Kidney (tissue), 14 donors: ENCODE results near the gene DACT3. TPM values are rescaled to one million over a fixed set of nuclear protein-coding genes. Genes with fewer than 3 reads are reported as not detected.

ENCODE experiments used
- DNase-seq, 5 donors: peaks; one replicate each; pipeline ENCODE4 v3.0.0-alpha.2; 2013 to 2020
- FAIRE-seq: peaks from 2 replicates; lab custom pipeline; 2012; peaks lifted over from hg19 to GRCh38; lab: Jason Lieb, UNC
- H3K27ac ChIP-seq, 2 donors: one replicate each; pipeline ENCODE4 v1.7.0; 2013; ENCODE audit warnings: low read depth in 2 of 2, low read length in 2 of 2, inconsistent platforms in 1 of 2
- H3K27me3 ChIP-seq: one replicate; pipeline ENCODE4 v1.7.1; 2013; ENCODE audit warnings: low read length, inconsistent platforms; ENCODE audit not compliant: control insufficient read depth, insufficient read depth
- H3K36me3 ChIP-seq, 3 donors: one replicate each; pipeline versions ENCODE4 v1.7.0 to v1.7.1; 2013; ENCODE audit warnings: low read length in 3 of 3, control low read depth in 1 of 3, inconsistent platforms in 1 of 3; ENCODE audit not compliant: insufficient read depth in 3 of 3, control insufficient read depth in 2 of 3
- H3K4me1 ChIP-seq, 3 donors: one replicate each; pipeline versions ENCODE4 v1.7.0 to v1.7.1; 2013; ENCODE audit warnings: low read length in 3 of 3, inconsistent platforms in 1 of 3, low read depth in 1 of 3; ENCODE audit not compliant: control insufficient read depth in 2 of 3, insufficient read depth in 2 of 3
- H3K4me3 ChIP-seq, 3 donors: one replicate each; pipeline versions ENCODE4 v1.7.0 to v1.8.1; 2013; ENCODE audit warnings: low read length in 3 of 3, control low read depth in 1 of 3, inconsistent platforms in 1 of 3
- H3K9ac ChIP-seq, 3 donors: one replicate each; pipeline versions ENCODE4 v1.7.0 to v1.7.1; 2013; ENCODE audit warnings: low read length in 3 of 3, control low read depth in 1 of 3, inconsistent platforms in 1 of 3
- H3K9me3 ChIP-seq, 3 donors: one replicate each; pipeline versions ENCODE4 v1.7.0 to v1.7.1; 2013; ENCODE audit warnings: low read length in 3 of 3, control low read depth in 1 of 3, inconsistent platforms in 1 of 3; ENCODE audit not compliant: control insufficient read depth in 2 of 3, insufficient read depth in 1 of 3
- CTCF ChIP-seq: IDR thresholded peaks from 3 replicates; pipeline ENCODE4 v1.5.1; 2012; ENCODE audit warnings: mild to moderate bottlenecking, moderate library complexity, borderline replicate concordance; ENCODE audit not compliant: insufficient read depth; ENCODE audit errors: extremely low read depth
- intact Hi-C: fragments of 100-400 bp; cut with DNase I; formaldehyde crosslinking; loops from one replicate; pipeline ENCODE4 v1.11.1; 2022
- polyA plus RNA-seq: library from polyadenylated mRNA; stranded (reverse); fragments of 350-450 nt; fragmentation: Illumina TruSeq; extraction: RNeasy Lipid Tissue Mini Kit (QIAGEN cat#74804); gene quantifications from one replicate; pipeline ENCODE4 v1.2.3, GENCODE V29; 2014; ENCODE audit warnings: low read depth, low replicate concordance; ENCODE audit not compliant: insufficient read depth
- total RNA-seq: library from RNA; stranded (reverse); fragmentation: NEBNext Ultra II Directional; extraction: Animal tissue kit (Norgen Biotek cat#: 25700); gene quantifications from one replicate; pipeline ENCODE4 v1.2.1, GENCODE V29; 2021
- donor health status: control.
- donor health status: control.
- donor health status: control.
- donor health status: control.
- donor health status: control.
- donor health status: DM: yes; HTN: yes; CAD: no.
- donor health status: Normal renal cell carcinoma (clear cell type).

Gene DACT3
- total and polyA plus RNA-seq, 2 donors from 2014 or later: 5.4 to 10.4 TPM

GRCh38 chr19:46601318-46602224 lies 59.4 kb downstream of the DACT3 start, which contains the start of gene CALM3:
Gene CALM3, plus strand, starts transcription at chr19:46601330. Its CDS starts 105 bp downstream, at chr19:46601435.
- intact Hi-C loops: no loop called here
- peaks cover 0 to 33% (median 20%) of the 10 kb centered on the region in 3 donors for H3K4me1 ChIP-seq
- peak; percentile 31 to 84 (median 68) for DNase-seq

GRCh38 chr19:46600384-46601317 lies 60.3 kb downstream of the DACT3 start:
- Histone ChIP-seq H3K27ac (peak overlapping the region; percentile 100), H3K9me3 (no peaks in the 10 kb centered on the region), H3K4me3 (peak overlapping the region; percentile 92 to 97 (median 97)), H3K27me3 (no peaks in the 10 kb centered on the region), H3K4me1 (peaks cover 0 to 29% (median 20%) of the 10 kb centered on the region in 3 donors), H3K36me3 (peaks cover 0 to under 1% (median under 1%) of the 10 kb centered on the region in 3 donors), H3K9ac (peak overlapping the region; percentile 97 to 99 (median 98))
- intact Hi-C loops: no loop called here
- FAIRE-seq: no peak
- TF ChIP-seq CTCF: no peak
- DNase-seq: peak; percentile 98 to 99 (median 99)

More at GRCh38 chr19:46601318-46602224, 59.4 kb downstream of the DACT3 start, which contains the start of gene CALM3:
- Histone ChIP-seq H3K4me3 (peak within 1 kb of the TSS; percentile 92 to 97 (median 97)), H3K27ac (peak within 1 kb of the TSS; percentile 100), H3K27me3 (no peaks in the 10 kb centered on the region), H3K36me3 (peaks cover 0 to 10% (median 8%) of the 10 kb centered on the region in 3 donors), H3K9ac (peak within 1 kb of the TSS; percentile 97 to 99 (median 98)), H3K9me3 (no peaks in the 10 kb centered on the region)
- no peak for TF ChIP-seq CTCF
- no peak for FAIRE-seq

- intact Hi-C loops: no loop called here
Measured at GRCh38 chr19:46599716-46600373, 61.1 kb downstream of the DACT3 start.

More at GRCh38 chr19:46599716-46600373, 61.1 kb downstream of the DACT3 start:
- FAIRE-seq (no peak), DNase-seq (no peak)
- no peak for TF ChIP-seq CTCF
- Histone ChIP-seq H3K27ac (peak overlapping the region in 1 of 2 donors; percentile 100), H3K9ac (peak overlapping the region; percentile 97 to 99 (median 98)), H3K4me3 (peak overlapping the region; percentile 92 to 97 (median 94)), H3K27me3 (no peaks in the 10 kb centered on the region), H3K36me3 (no peaks in the 10 kb centered on the region), H3K9me3 (no peaks in the 10 kb centered on the region), H3K4me1 (peaks cover 0 to 23% (median 16%) of the 10 kb centered on the region in 3 donors)
